HUES6 (cell line): Measurements from ENCODE around the gene FOXP4.

Source experiments
- H3K27ac ChIP-seq: 2 replicates; pipeline ENCODE4 v1.7.0; 2013; ENCODE audit warnings: low read depth, mild to moderate bottlenecking, low read length, inconsistent platforms
- H3K27me3 ChIP-seq: 2 replicates; pipeline ENCODE4 v1.6.1; 2013; ENCODE audit warnings: low read length; ENCODE audit not compliant: control insufficient read depth, insufficient read depth
- H3K36me3 ChIP-seq: 2 replicates; pipeline ENCODE4 v1.6.1; 2013; ENCODE audit warnings: low read length; ENCODE audit not compliant: control insufficient read depth, insufficient read depth
- H3K4me1 ChIP-seq: 2 replicates; pipeline ENCODE4 v1.6.1; 2013; ENCODE audit warnings: low read length; ENCODE audit not compliant: control insufficient read depth, insufficient read depth
- H3K4me3 ChIP-seq: 2 replicates; pipeline ENCODE4 v1.5.1; 2013; ENCODE audit warnings: low read depth, low read length
- H3K9ac ChIP-seq: one replicate; pipeline ENCODE4 v1.6.1; 2013; ENCODE audit warnings: mild to moderate bottlenecking, low read length
- H3K9me3 ChIP-seq: 2 replicates; pipeline ENCODE4 v1.6.1; 2013; ENCODE audit warnings: low read depth, low read length; ENCODE audit not compliant: control insufficient read depth, insufficient read depth

Gene FOXP4

DNA sequence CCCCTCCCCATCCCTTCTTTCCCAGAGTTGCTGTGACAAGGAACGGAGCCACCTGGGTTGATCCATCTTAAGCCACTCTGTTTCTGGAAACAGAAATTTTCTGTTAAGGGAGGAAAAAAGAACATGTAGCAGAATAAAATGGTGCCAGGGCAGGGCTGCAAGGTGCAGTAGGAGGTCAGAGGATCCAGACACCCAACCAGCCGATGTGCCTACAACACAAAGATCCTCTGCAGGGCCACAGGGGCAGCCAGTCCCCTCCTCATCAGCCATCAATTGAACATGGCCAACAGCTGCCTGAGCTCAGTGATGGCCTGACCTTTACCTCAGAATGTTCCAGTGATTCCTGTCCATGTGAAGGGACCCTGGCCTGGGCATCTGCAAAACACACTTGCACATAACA lies 103.9 kb downstream of the FOXP4 start:
- H3K9ac ChIP-seq = no peak overlapping the region
- peaks cover 58% of the 10 kb centered on the region for H3K36me3 ChIP-seq
- peaks cover 12% of the 10 kb centered on the region for H3K4me1 ChIP-seq
- no peak overlapping the region for H3K4me3 ChIP-seq
- no peak overlapping the region for H3K27ac ChIP-seq
- H3K27me3 ChIP-seq = no peaks in the 10 kb centered on the region
- no peaks in the 10 kb centered on the region for H3K9me3 ChIP-seq

GRCh38 chr6:41651246-41651961 lies 105.2 kb downstream of the FOXP4 start:
- Histone ChIP-seq H3K36me3 (peaks cover 55% of the 10 kb centered on the region), H3K9ac (no peak overlapping the region), H3K27ac (no peak overlapping the region), H3K4me1 (peaks cover 18% of the 10 kb centered on the region), H3K27me3 (no peaks in the 10 kb centered on the region), H3K9me3 (no peaks in the 10 kb centered on the region), H3K4me3 (no peak overlapping the region)
